GM08714 (cell line): ENCODE results near the gene VPS72.
"Not testable (repeated sequence)": the region's sequence is repeated elsewhere in the genome, so short reads cannot be mapped to it uniquely, and the experiment has no call there.

Experiments used
- H3K4me3 ChIP-seq: fragments of 200-500 bp; sonication (Bioruptor generic); 2 replicates; pipeline ENCODE4 v1.5.1; 2014; ENCODE audit warnings: mild to moderate bottlenecking, low read length, inconsistent platforms
- ZNF274 ChIP-seq: IDR thresholded peaks from 2 replicates; pipeline ENCODE4 v1.6.1; 2012; ENCODE audit warnings: mild to moderate bottlenecking, low read depth, low read length

Gene VPS72, protein sequence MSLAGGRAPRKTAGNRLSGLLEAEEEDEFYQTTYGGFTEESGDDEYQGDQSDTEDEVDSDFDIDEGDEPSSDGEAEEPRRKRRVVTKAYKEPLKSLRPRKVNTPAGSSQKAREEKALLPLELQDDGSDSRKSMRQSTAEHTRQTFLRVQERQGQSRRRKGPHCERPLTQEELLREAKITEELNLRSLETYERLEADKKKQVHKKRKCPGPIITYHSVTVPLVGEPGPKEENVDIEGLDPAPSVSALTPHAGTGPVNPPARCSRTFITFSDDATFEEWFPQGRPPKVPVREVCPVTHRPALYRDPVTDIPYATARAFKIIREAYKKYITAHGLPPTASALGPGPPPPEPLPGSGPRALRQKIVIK

DNA sequence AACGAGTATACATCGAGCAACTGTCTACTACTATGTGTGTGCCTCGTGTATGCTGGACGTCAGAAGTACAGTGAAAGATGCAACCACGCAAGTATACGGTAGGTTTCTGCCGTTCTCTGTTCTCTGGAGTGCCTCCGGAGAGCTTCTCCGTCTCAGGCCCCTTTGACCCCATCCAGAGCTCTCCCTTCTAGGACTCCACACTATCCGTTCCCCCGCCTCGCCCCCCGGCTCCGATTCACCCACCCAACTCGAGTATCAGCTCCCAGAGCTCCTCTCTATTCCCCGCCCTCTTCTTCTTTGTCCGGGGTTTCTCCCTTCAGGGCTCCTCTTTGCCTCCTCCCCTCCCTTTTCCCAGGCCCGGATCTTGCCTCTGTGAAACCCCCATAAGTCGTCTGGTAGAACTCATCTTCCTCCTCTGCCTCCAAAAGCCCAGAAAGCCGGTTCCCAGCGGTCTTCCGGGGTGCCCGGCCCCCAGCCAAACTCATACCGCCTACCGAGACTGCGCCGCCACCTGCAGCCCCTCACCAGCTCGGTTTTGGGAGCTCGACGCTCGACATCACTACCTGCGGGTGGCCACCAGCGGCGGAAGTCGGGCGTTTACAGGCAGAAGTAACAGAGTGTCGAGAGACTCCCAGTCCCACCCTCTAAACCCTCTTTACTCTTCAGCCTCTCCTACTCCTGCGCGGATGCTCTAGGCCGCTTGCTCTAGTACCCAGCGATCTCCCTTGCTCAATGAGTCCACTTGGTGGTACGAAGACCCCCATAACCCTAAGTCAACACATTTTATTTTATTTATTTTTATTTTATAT lies at the start of gene VPS72:
Gene VPS72 (minus strand): TSS at position 561 of the 809 bp plus-strand sequence. CDS start 76 bp downstream, at position 485.
- peak within 1 kb of the TSS; percentile 97 for H3K4me3 ChIP-seq
- TF ChIP-seq ZNF274, result no peak

DNA sequence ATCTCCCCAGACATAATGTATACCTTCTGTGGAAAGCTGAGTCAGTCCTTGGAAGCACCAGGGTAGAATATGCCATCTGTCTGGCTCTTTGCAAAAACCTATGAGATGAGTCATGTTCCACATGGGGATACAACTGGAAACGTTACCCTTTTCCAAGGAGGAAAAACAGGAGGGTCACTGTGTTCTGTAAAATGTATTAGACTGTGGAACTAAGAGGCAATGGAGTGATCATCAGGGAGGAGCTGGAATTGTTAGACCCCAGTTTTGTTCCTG lies 48.4 kb upstream of the VPS72 start:
- TF ChIP-seq ZNF274, result no peak
- H3K4me3 ChIP-seq, result no peak overlapping the region

DNA sequence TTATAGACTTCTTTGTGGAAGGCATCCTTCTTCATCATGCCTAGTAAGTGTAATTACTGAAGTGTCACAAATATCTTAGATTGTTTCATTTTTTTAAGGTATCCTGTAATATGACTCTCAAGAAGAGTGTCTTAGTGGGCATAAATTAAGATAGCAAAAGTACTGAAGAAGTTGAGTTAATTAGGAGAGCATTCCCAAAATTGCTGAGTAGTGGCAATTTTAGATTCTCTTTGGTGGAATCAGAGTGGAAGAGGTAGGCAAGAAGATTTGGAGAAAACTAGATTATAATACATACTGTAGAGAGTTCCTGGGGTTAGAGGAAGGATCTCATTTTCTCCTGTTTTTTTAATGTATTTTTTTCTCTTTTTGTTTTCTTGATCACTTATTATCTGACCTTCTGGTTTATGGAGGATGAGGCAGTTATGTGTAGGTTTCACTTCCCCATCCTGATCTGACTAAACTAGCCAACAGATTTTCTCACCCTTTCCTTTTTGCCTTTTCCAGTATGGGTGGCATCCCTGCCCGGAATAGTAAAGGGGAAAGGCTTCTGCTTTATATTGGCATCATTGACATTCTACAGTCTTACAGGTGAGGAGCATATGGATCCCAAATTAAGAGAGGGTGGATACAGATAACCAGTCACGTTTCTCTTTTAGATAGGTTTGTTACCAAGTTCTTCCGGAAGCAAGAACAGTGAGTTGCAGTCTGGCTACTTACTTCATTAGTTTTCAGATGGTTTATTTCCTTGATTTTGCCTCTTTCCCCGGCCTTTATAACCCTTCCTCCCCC lies 47.9 kb upstream of the VPS72 start:
- no peak for TF ChIP-seq ZNF274
- H3K4me3 ChIP-seq, result no peak overlapping the region

DNA sequence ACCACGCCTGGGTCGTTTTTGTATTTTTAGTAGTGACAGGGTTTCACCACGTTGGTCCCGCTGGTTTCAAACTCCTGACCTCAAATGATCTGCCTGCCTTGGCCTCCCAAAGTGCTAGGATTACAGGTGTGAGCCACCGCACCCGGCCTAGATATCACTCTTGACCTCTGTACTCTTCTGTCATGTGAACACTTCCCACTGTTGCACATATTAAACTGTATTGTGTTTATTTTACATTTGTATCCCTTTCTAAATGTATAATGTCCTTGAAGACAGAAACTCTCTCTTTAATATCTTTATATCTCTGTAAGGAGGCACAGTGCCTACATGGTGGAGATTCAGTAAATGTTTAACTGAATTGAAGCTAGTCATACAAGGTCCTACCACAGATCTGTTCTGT lies 45.2 kb upstream of the VPS72 start:
- TF ChIP-seq ZNF274, result no peak

DNA sequence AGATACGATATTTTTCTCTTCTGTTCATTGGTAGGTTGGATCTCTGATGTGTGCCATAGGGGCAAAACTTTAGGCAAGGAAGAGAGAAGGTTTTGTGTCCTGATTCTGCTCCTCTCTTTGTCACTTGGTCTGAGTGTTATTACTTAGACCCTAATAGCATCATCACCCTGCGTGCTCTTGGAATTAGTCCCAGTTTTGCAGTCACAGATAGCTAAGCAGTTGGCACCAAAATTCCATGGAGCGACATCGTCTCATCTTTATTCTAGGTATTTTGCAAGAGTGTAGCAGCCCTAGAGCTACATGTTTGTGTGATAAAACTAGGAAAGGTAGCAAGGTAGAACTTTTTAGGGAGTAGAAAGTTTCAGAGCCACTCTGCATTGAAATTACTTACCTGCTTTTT lies 32.1 kb upstream of the VPS72 start:
- no peak overlapping the region for H3K4me3 ChIP-seq
- TF ChIP-seq ZNF274, result no peak

More for the DNA sequence above, 45.2 kb upstream of the VPS72 start:
- H3K4me3 ChIP-seq, result no peak overlapping the region

DNA sequence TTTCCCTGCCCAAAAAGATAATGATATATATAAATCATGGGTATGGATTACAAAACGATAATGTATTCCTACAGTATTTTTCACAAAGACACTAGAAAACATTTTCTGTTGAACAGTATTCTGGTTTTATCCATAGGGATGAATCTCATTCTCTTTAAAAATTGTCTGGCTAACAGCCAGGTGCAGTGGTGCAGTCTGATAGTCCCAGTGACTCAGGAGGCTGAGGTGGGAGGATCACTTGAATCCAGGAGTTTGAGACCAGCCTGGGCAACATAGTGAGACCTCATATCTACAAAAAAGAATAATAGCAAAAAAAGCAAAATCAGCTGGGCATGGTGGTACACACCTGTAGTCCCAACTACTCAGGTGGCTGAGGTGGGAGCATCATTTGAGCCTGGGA lies 31.6 kb upstream of the VPS72 start:
- no peak for TF ChIP-seq ZNF274
- no peak overlapping the region for H3K4me3 ChIP-seq

DNA sequence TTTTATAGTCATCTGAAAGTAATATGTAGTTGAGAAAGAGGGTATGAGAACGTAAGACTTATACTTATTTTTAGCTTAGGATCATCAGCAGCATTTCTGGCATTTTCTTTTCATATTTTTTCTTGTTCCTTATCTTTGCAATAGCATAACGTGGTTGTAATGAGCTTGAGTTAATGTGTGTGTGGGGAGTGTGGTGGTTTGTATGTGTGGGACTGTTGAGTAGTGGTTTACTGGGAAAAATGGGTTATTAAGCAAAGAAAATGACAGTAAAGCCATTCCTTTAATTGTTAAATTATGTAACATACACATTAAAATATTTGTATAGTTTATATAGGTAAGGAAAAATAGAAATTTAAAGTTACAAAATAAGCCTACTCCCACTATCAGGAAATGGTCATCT lies 23.6 kb upstream of the VPS72 start:
- TF ChIP-seq ZNF274, result no peak
- no peak overlapping the region for H3K4me3 ChIP-seq

DNA sequence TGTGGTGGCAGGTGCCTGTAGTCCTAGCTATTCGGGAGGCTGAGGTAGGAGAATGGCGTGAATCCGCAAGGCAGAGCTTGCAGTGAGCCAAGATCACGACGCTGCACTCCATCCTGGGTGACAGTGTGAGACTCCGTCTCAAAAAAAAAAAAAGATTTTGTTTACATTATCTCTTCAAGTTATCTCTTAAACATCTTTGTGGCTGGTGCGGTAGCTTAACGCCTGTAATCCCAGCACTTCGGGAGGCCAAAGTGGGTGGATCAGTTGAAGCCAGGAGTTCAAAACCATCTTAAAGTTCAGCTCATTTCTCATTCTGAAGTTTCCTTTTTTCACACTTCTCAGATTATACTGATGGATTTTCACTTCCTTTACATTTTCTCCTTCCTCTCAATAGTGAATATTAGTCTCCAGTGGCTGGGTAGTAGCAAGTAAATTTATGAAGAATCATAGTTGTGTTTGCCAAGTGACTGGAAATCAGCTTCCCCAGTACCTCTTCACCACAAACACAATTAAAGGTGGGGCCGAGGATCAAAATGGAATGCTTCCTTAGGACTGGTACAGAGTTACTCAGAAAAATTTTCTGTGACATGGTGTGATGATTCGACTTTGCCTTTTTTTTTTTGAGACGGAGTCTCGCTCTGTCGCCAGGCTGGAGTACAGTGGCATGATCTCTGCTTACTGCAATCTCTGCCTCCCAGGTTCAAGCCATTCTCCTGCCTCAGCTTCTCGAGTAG lies 22.1 kb upstream of the VPS72 start:
- H3K4me3 ChIP-seq, result no peak overlapping the region
- TF ChIP-seq ZNF274, result no peak

DNA sequence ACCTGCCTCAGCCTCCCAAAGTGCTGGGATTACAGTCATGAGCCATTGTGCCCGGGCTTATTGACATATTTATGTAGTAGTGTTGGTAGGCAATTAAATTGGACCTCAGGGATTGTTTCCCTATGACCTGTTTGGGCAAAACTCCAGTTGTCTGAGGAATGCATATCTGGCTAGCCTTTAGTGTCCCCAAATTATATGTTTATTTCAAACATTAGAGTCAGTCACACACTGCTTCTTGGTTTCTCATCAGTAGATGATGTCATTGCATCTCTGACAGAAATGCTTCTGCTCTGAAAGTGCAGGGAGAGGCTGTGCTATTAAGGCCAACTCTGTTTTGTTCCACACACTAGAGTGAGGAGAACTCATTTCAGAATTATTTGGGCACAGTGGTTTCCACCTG lies 20.8 kb upstream of the VPS72 start:
- no peak overlapping the region for H3K4me3 ChIP-seq
- no peak for TF ChIP-seq ZNF274

DNA sequence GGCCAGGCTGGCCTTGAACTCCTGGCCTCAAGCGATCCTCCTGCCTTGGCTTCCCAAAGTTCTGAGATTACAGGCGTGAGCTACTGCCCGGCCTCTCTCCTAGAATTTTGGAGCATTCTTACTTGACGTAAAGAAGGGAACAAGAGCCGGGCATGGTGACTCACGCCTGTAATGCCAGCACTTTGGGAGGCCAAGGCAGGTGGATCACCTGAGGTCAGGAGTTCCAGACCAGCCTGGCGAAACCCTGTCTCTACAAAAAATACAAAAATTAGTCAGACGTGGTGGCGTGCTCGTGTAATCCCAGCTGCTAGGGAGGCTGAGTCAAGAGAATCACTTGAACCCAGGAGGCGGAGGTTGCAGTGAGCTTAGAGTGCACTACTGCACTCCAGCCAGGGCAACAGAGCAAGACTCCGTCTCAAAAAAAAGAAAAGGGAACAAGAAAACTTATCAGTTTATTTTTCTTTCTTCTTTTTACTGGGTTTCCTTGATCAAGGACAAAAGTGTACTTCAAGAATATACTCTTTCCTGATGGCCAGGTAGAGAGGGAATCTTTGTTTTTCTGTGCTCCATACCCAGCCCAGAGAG lies 15.5 kb upstream of the VPS72 start:
- not testable (repeated sequence) for H3K4me3 ChIP-seq

DNA sequence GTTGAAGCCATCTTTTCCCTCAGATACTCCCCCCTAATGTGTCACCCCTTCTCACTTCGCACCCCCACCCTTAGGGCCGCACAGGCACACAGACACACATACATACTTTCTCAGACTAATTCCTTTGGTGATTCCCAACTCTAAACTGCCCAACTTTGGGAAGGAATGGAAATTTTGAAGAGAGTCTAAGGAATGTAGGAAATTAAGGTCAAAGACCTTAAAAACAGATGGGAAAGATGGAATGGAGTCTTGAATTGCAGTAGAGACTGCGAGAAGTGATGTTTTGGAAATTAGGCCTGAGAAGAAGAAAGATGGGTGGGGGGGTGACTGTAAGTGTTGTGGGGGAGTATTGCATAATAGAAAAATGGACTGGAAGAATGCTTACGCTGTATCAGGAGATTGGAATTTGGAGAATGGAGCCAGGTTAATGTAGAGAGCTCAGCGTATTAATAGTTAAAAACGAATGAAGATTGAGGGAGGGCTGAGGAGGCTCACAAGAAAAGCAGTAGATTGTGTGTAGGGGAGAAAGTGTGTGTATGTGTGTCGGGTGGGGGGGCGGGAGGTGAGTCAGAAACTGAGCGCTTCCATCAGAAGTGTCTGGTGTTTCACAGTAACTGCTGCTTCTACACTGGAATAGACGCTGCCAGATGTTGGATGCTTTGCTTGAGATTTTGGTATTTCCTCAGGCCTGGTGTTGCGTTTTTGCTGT lies 10.0 kb upstream of the VPS72 start:
- peak overlapping the region; percentile 94 for H3K4me3 ChIP-seq
- no peak for TF ChIP-seq ZNF274

DNA sequence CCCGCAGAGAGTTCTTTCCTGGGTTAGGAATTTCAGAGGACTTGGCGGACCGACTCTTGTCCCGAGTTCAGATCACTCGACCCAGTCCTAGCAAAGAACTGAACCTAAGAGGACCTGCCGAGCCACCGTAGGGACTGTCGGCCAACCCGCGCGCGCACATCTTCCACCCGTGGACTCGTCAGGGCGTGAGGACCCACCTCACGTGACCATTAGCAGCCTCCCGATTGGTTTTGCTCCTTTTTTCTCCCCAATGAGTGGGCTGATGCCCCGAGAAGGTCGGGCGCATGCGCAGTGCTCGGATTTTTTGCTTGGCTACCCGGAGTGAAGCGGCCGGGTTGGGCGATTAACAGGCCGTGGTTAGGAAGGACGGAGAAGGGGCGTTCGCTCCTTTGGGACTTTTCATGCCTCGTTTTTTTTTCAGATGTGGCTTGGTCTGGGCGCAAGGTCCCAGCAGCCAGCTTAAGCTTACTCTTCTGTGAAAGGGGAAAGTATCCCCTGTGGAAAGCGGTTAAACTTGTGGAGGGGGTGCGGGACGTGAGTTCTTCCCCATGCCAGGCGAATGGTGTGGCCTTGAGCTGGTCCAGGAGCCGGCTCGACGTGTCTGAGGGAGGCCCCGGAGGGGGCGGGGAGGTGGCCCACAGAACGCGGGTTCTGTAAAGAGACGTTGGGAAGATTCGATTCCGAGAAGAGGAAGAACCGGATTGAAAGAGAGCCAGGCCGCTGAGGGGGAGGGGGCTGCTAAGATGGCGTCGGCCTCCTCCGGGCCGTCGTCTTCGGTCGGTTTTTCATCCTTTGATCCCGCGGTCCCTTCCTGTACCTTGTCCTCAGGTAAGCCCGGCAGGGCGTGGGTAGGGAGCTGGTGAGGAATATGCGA lies 8.5 kb upstream of the VPS72 start, which contains the start of gene PIP5K1A:
Gene PIP5K1A (plus strand): TSS at position 299 of the 874 bp plus-strand sequence. CDS start 445 bp downstream, at position 744.
- TF ChIP-seq ZNF274, result no peak
- peak within 1 kb of the TSS; percentile 94 for H3K4me3 ChIP-seq

DNA sequence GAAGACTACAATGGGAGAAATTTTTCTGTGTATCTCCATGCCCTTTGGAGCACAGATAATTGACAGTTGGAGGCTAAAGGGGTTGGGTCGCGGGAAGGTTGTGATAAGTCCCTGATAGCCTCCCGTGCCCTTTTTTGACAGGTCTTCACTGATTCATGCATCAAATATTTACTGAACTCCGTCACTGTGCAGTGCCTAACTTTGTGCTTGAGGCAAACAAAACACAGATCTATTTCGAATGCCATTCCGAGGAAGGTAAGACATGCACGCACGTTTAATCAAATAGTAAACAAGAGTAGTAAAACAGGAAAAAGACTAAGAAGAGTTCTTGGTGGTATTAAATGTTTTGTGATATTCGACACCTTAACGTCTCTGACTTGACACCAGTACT lies 7.9 kb upstream of the VPS72 start:
- TF ChIP-seq ZNF274, result no peak
- H3K4me3 ChIP-seq, result peak overlapping the region; percentile 94
